Activated effector memory CD4-positive, alpha-beta T cell treated with Interleukin-2 at 50 U/mL for 16 hours (primary cell): ENCODE data around the gene EIF4E3.

ENCODE experiments used
- DNase-seq: peaks from one replicate; pipeline ENCODE4 v3.0.0-alpha.2; 2020

EIF4E3 gene

DNA sequence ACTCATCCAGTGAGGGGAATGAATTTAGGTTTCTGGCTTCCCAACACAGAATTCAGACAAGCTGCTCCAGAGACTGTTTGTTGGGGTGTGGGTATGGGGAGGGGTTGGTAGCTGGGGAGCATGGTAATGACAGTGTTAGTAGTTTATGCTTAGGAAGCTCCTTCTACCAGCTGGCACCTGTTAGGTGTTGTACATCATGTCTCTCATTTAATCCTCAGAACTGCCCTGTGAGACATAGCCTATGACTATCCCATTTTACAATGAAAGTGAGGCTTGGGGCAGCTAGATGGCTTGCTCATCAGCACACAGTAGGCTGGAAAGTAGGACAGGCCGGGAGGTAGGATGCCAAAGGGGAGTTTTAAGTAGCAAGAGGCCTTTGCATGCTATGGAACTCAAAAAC is 2.5 kb downstream of the EIF4E3 start:
- DNase-seq, result no peak

DNA sequence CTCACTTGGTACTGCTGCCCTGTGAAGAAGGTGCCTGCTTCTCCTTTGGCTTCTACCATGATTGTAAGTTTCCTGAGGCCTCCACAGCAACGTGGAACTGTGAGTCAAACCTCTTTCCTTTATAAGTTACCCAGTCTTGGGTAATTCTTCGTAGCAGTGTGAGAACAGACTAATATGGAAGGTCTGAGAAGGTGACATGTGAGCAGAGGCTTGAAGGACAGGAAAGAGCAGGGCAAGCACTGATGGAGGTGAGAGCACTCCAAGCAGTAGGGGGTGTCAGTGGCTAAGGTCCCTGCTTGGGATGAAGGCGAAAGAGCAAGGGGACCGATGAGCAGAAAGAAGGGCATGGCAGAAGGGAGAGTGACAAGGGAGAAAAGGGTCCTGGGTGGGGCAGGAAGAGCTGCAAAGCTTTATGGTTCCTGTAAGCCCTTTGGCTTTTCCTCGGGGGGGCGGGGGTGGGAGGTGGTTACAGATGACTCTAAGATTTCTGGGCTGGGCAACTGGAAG is 3.5 kb downstream of the EIF4E3 start:
- no peak for DNase-seq

DNA sequence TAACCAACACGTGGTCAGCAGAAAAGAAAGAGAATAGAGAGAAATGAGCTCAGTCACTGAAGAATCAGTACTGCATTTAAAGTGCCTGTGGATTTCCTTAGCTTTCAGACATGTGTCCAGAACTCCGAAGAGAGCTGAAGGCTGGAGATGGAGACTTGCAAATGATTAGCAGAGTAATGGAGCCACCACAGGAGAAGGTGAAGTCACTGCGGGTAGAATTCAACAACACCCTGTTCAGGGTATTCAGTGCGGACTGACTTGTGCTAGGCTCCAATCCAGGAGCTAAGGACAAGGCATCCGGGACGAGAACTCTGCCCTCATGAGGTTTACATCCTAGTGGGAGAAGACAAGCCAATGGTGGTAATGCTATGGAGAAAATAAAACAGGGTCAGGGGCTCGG is 4.2 kb downstream of the EIF4E3 start:
- DNase-seq, result no peak

DNA sequence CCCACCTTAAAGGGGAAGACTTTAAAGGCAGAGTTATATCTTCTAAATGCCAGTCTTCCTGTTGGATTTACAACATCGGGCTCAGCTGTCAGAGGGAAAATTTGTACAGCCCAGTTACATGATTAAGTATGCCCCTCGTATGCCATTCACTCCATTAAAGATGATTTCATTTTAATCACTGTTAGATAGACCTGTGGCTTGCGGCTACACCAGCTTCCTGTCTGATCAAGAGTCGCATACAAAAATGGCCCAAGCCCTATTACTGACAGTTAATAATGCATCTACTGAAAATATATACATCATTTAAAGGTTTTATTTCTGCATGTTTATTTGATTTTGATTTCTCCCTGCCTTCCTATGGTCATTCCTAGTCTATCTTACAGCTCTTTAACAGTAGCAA is 7.1 kb downstream of the EIF4E3 start:
- DNase-seq, result no peak

DNA sequence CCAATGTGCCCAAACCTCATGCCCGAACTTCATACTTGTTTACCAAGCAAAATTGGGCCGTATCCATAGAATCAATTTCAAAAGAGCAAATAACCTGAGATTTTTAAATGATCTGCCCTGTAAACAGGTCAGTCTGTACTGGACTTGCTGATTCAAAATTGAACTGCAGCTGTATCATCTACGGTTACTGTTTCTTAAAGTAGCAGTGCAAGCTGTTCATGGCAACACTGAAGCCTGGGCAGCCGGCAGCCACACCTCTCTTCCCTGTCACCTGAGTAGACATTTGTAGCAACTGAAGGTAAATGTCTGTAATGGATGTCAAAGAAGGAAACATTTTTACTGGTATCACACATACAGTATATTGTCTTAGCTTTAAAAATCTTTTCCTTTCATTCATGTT is 10.6 kb downstream of the EIF4E3 start:
- DNase-seq, result no peak

GRCh38 chr3:71713041-71713440 is 12.2 kb downstream of the EIF4E3 start:
- no peak for DNase-seq

GRCh38 chr3:71710906-71711494 is 14.2 kb downstream of the EIF4E3 start:
- DNase-seq, result no peak

GRCh38 chr3:71709908-71710511 is 15.2 kb downstream of the EIF4E3 start:
- DNase-seq, result no peak

- DNase-seq, result no peak
These were observed 16.6 kb downstream of the EIF4E3 start for GRCh38 chr3:71708476-71709105.

DNA sequence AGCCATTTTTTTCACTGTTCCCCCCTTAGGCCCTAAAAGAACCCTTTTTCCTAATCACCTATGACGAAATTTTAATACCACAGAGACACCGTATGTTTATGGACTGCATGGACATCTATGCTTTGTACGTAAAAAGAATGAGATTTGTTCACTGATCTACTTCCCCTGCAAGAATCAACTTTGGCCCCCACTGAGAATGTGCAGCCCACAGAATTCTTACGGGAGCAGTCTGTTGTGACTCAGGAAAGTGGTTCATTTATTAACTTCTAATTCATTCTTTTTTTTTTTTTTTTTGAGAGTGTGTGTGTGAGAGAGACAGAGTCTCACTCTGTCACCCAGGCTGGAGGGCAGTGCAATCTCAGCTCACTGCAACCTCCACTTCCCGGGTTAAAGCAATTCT is 17.6 kb downstream of the EIF4E3 start:
- no peak for DNase-seq

DNA sequence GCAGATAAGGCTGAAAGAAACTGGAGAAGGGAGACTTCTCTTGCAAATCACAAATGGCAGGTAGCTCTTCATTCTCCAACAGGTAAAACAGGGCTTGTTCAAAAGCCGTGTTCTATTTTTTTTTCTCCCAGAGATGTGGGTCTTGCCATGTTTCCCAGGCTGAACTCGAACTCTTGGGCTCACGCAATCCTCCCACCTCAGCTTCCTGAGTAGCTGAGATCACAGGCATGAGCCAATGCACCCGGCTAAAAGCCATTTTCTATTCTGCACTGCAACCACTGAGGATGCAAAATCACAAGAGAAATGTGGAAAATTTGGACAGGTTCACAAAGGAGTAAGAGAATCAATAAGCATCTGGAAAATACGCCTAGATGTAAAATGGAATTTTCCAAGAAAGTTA is 19.5 kb downstream of the EIF4E3 start:
- DNase-seq, result no peak

DNA sequence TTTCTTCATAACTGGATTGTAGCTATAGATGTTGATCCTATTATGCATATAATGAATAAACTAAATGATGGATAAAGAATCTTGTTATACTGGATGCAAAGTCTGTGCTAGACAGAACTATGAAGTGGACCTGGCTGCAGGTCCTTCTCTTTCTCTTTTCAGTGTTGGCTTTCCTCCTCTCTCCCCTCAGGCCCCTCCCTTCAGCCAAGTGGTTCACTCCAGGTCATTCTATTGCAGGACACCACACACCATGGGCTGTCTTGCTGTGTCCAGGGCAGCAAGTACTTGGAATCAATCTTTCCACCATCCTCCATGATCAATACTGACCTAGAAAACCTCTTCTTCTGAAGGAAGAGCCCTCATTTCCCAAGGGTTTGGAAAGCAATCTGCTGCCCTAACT is 20.3 kb downstream of the EIF4E3 start:
- no peak for DNase-seq

- DNase-seq, result no peak
These were observed 21.4 kb downstream of the EIF4E3 start for GRCh38 chr3:71703797-71704196.

- DNase-seq, result no peak
These were observed 22.8 kb downstream of the EIF4E3 start for GRCh38 chr3:71702131-71703024.

- no peak for DNase-seq
These were observed 23.9 kb downstream of the EIF4E3 start for GRCh38 chr3:71701251-71701762.

DNA sequence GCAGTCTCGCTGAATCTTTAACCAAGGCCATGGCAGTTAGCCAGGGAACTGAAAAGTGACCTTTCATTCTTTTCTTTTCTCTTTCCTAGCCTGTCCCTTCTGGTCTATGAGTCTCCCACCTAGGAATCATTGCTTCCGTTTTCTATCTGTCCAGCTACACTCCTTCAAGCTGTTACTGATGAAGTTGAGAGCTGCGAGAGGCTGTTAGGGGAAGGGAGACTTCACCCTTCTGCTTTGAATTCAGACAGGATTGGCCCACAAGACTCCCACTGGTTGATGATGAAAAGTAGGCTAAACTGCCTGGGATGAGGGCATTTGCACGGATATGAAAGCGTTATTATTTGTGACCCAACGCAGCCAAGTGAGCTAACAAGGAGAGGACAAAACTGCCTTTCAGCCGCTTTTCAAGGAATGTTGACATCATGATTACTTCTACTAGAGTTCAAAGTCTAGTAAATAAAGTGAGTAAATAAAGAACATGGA is 30.2 kb downstream of the EIF4E3 start:
- DNase-seq, result no peak

DNA sequence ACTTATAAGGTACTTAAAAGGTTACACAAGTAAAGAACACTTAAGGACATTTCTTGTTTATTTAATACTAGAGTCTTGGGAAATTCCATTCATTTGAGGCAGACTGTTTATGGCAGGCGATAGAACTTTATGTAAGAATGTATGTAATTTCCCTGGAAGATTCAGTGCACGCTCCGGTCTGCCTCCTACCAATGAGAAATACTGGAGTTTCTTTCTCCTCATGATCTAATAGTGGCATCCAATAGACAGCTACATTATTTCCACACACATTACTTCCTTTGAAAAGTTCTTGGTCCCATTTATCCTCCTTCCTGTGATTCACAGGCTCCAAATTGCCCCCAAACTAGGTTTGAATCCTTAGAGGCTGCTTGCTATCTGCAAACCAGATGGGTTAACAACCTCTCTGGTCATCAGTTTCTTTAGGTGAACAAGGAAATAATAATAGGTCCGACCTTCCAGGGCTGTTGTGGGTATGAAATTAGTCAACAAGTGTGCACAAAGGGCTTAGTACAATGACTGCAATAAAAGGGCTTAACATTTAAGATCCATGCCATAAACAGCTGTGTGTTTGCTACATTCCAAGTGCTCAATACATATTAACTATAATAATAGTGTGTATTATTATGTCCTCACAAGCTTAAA is 30.7 kb downstream of the EIF4E3 start:
- DNase-seq, result no peak

DNA sequence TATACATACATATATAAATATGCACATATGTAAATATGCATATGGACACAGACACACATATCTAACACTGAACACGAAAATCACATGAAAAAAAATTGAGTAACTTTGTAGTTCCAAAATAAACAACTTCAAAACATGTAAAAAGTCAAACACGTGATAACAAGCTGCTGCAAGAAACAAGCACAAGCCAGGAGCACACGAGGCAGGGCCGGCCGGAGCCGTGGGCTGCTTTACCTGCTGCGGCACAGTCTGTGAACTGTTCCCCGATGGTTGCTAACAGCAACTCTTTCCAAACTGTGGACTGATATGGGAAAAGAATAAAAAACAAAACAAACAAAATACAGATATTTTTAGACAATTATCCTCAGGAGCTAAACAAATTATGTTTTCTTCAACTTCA is 31.6 kb downstream of the EIF4E3 start:
- DNase-seq, result no peak

GRCh38 chr3:71692139-71692538 is 33.1 kb downstream of the EIF4E3 start:
- DNase-seq, result no peak

GRCh38 chr3:71690341-71690841 is 34.8 kb downstream of the EIF4E3 start:
- no peak for DNase-seq

GRCh38 chr3:71689291-71689690 is 35.9 kb downstream of the EIF4E3 start:
- DNase-seq, result no peak

DNA sequence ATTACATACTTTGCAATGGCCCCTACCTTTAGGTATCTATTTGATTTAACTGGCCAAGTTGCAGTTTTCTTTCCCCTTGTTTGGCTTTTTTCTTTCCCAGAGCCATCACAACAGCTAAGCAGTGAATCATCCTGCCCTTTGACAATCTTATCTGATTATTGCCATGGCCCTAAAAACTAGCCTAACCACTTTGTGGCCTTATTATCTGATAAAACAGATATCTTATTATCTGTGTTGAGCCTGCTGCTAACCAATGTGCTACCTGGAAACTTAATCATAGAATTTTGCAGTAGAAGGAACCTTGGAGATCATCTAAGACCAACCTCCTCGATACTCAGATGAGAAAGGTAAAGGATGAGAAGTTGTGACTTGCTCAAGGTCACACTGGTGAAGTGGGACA is 37.1 kb downstream of the EIF4E3 start:
- no peak for DNase-seq
